ACC112 (cell line): ENCODE results near the gene GULP1.
A peak's percentile ranks its signal among the peaks of the same experiment; 100 is the strongest.
"Not testable (repeated sequence)": the region's sequence is repeated elsewhere in the genome, so short reads cannot be mapped to it uniquely, and the experiment has no call there.

Experiments used
- H2AFZ ChIP-seq: fragments of 200-600 bp; sonication (generic); one replicate; pipeline ENCODE4 v1.6.0; 2017; ENCODE audit warnings: antibody characterized with exemption, low read length; ENCODE audit not compliant: unreplicated experiment
- H3K27ac ChIP-seq: fragments of 200-600 bp; sonication (generic); 2 replicates; pipeline ENCODE4 v1.5.1; 2014; ENCODE audit warnings: low read depth, mild to moderate bottlenecking, antibody characterized with exemption, low read length, moderate library complexity
- H3K27me3 ChIP-seq: fragments of 200-600 bp; sonication (generic); 2 replicates; pipeline ENCODE4 v1.6.1; 2014; ENCODE audit warnings: mild to moderate bottlenecking, antibody characterized with exemption, low read length, moderate library complexity, mixed read lengths; ENCODE audit not compliant: insufficient read depth
- H3K36me3 ChIP-seq: fragments of 200-600 bp; sonication (generic); 2 replicates; pipeline ENCODE4 v1.6.1; 2016; ENCODE audit warnings: mild to moderate bottlenecking, antibody characterized with exemption, low read length, moderate library complexity, mixed read lengths; ENCODE audit not compliant: insufficient read depth
- H3K4me1 ChIP-seq: fragments of 200-600 bp; sonication (generic); one replicate; pipeline ENCODE4 v1.6.1; 2016; ENCODE audit warnings: low read length, mixed read lengths; ENCODE audit not compliant: insufficient read depth, unreplicated experiment, control insufficient read depth
- H3K4me3 ChIP-seq: fragments of 200-600 bp; sonication (generic); 2 replicates; pipeline ENCODE4 v1.5.1; 2014; ENCODE audit warnings: mild to moderate bottlenecking, low read depth, low read length
- H3K79me2 ChIP-seq: fragments of 200-600 bp; sonication (generic); one replicate; pipeline ENCODE4 v1.6.0; 2016; ENCODE audit warnings: low read length; ENCODE audit not compliant: control insufficient read depth, unreplicated experiment, insufficient read depth

GULP1 gene

GRCh38 chr2:188274274-188274673, 17.4 kb upstream of the GULP1 start:
- Histone ChIP-seq H3K36me3 (no peaks in the 10 kb centered on the region), H2AFZ (no peak overlapping the region), H3K4me3 (no peak overlapping the region), H3K4me1 (no peaks in the 10 kb centered on the region), H3K27me3 (no peaks in the 10 kb centered on the region), H3K27ac (no peak overlapping the region), H3K79me2 (no peaks in the 10 kb centered on the region)

- Histone ChIP-seq H3K27me3 (no peaks in the 10 kb centered on the region), H3K79me2 (no peaks in the 10 kb centered on the region), H3K27ac (no peak overlapping the region), H3K4me1 (no peaks in the 10 kb centered on the region), H3K36me3 (no peaks in the 10 kb centered on the region), H3K4me3 (no peak overlapping the region), H2AFZ (no peak overlapping the region)
Observed at GRCh38 chr2:188276255-188276654, 15.4 kb upstream of the GULP1 start.

DNA sequence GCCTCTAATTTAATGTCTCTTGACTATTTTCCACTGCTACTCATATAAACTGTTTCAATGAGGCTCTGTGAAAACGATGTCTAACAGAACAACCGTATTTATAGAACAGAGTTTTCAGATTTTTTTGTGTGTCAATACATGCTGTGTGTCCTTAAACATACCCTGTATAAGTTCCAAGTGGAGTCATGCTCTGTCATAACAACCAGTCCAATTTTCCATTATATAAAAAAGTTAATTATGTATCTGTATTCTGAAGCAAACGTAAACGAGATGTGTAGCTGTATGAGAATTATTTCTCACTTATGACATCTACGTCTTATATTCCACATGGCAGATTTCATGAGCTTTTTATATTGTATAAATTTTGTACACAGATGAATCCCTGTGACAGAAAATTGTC, 13.9 kb upstream of the GULP1 start:
- Histone ChIP-seq H3K27me3 (no peaks in the 10 kb centered on the region), H3K36me3 (no peaks in the 10 kb centered on the region), H3K27ac (no peak overlapping the region), H2AFZ (no peak overlapping the region), H3K4me3 (no peak overlapping the region), H3K4me1 (no peaks in the 10 kb centered on the region), H3K79me2 (no peaks in the 10 kb centered on the region)

GRCh38 chr2:188278388-188279092, 13.1 kb upstream of the GULP1 start:
- Histone ChIP-seq H3K4me1 (no peaks in the 10 kb centered on the region), H3K4me3 (no peak overlapping the region), H3K36me3 (no peaks in the 10 kb centered on the region), H3K79me2 (no peaks in the 10 kb centered on the region), H2AFZ (peak overlapping the region; percentile 65), H3K27me3 (no peaks in the 10 kb centered on the region), H3K27ac (no peak overlapping the region)

DNA sequence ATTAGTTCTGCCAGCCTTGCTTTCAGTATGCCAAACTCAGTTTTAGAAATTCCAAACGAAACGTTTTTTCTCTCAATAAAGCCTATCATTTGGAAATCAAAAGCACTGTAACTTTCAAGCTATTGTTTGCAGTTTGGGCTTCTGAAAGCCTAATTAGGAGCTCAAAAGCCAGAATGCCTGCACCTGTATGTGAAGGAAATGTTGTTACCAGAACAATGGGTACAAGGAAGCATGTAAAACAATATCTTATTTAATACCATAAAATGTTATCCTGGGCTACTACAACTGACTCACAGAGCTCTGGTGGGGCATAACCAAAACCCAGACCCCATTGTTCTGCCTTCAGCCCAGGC, 12.6 kb upstream of the GULP1 start:
- no peaks in the 10 kb centered on the region for H3K4me1 ChIP-seq
- no peak overlapping the region for H3K4me3 ChIP-seq
- H3K27ac ChIP-seq, result no peak overlapping the region

DNA sequence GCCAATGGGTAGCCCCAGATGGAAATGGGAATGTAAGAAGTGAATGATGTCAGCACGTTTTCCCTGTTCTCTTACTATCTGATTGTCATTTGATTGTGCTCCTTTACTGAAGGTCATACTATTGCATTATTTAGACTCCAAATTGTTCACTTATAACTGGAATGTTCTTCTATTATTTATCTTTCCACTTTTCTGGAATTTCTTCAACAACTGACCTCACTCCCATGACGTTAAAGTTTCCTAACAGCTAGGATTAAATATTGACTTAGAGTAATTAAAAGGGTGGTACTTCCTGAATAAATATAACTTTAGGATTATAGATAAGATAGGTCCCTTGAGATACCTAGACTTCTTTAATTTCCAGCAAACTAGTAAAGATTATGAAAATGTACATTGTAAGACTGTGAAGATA, 10.9 kb upstream of the GULP1 start:
- Histone ChIP-seq H3K36me3 (no peaks in the 10 kb centered on the region), H3K27me3 (no peaks in the 10 kb centered on the region), H2AFZ (no peak overlapping the region), H3K27ac (no peak overlapping the region), H3K79me2 (no peaks in the 10 kb centered on the region), H3K4me1 (no peaks in the 10 kb centered on the region), H3K4me3 (no peak overlapping the region)

More for the DNA sequence above, 12.6 kb upstream of the GULP1 start:
- peak overlapping the region; percentile 65 for H2AFZ ChIP-seq
- no peaks in the 10 kb centered on the region for H3K79me2 ChIP-seq
- no peaks in the 10 kb centered on the region for H3K27me3 ChIP-seq
- H3K36me3 ChIP-seq, result no peaks in the 10 kb centered on the region

DNA sequence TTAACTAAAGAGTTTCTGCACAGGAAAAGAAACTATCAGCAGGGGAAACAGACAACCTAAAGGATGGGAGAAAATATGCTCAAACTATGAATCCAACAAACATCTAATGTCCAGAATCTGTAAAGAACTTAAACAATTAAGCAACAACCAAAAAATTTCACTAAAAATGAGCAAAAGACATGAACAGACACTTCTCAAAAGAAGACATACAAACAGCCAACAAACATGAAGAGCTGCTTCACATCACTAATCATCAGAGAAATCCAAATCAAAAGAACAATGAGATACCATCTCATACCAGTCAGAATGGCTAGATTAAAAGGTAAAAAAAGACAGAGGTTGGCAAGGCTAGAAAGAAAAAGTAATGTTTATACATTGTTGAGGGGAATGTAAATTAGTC, 8.8 kb upstream of the GULP1 start:
- H3K27ac ChIP-seq, result no peak overlapping the region
- H3K27me3 ChIP-seq, result no peaks in the 10 kb centered on the region
- no peak overlapping the region for H3K4me3 ChIP-seq
- no peaks in the 10 kb centered on the region for H3K79me2 ChIP-seq
- H3K36me3 ChIP-seq, result no peaks in the 10 kb centered on the region
- no peaks in the 10 kb centered on the region for H3K4me1 ChIP-seq
- H2AFZ ChIP-seq, result no peak overlapping the region

DNA sequence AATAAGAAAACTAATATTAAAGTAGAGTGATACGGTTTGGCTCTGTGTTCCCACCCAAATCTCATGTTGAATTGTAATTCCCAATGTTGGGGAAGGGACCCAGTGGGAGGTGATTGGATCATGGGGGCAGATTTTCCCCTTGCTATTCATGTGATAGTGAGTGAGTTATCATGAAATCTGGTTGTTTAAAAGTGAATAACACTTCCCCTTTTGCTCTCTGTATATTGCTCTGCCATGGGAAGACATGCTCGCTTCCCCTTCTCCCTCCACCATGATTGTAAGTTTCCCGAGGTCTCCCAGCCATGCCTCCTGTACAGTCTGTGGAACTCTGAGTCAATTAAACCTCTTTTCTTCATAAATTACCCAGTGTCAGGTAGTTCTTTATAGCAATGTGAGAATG, 7.4 kb upstream of the GULP1 start:
- not testable (repeated sequence) for H3K4me1 ChIP-seq, H3K4me3 ChIP-seq, H3K27me3 ChIP-seq, H3K79me2 ChIP-seq, H3K36me3 ChIP-seq, H2AFZ ChIP-seq, H3K27ac ChIP-seq

DNA sequence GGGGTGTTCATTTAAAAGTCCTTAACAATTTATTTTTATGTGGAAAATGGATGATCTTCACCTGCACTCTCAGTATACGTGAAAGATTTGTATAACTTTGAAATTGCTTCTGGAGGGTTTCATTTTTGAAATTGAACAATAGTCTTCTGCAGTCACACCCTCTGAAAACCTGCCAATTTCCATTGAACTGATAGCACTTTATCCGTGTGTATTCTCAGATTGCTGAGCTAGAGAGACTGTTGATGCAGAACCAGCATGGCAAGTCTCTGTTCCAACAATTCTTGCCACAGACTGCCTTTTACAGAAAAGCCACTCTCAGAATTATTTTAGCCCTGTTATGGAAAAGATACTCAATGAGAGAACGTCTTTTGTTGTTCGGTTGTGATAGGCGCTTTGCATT, 6.6 kb upstream of the GULP1 start:
- no peaks in the 10 kb centered on the region for H3K4me1 ChIP-seq
- H2AFZ ChIP-seq, result no peak overlapping the region
- H3K4me3 ChIP-seq, result no peak overlapping the region
- no peak overlapping the region for H3K27ac ChIP-seq
- no peaks in the 10 kb centered on the region for H3K79me2 ChIP-seq
- no peaks in the 10 kb centered on the region for H3K27me3 ChIP-seq
- no peaks in the 10 kb centered on the region for H3K36me3 ChIP-seq

GRCh38 chr2:188285774-188286173, 5.9 kb upstream of the GULP1 start:
- peaks cover 5% of the 10 kb centered on the region for H3K4me1 ChIP-seq
- H2AFZ ChIP-seq, result no peak overlapping the region
- no peaks in the 10 kb centered on the region for H3K36me3 ChIP-seq
- no peak overlapping the region for H3K4me3 ChIP-seq
- H3K79me2 ChIP-seq, result no peaks in the 10 kb centered on the region
- H3K27ac ChIP-seq, result no peak overlapping the region
- H3K27me3 ChIP-seq, result no peaks in the 10 kb centered on the region

GRCh38 chr2:188291142-188291616, 495 bp upstream of the GULP1 start:
- H3K27me3 ChIP-seq, result no peaks in the 10 kb centered on the region
- H3K79me2 ChIP-seq, result peaks cover 7% of the 10 kb centered on the region
- H3K27ac ChIP-seq, result peak overlapping the region; percentile 60; the same call in 1 of the 2 replicates
- H3K4me3 ChIP-seq, result peak overlapping the region; percentile 93
- peak overlapping the region; percentile 99 for H2AFZ ChIP-seq
- peaks cover 21% of the 10 kb centered on the region for H3K4me1 ChIP-seq
- H3K36me3 ChIP-seq, result no peaks in the 10 kb centered on the region
